A673 (cell line): ENCODE data around the gene KIT. TPM values are rescaled to one million over a fixed set of nuclear protein-coding genes. Genes with fewer than 3 reads are reported as not detected.

ENCODE experiments used
- BruUV-seq: library from RNA; stranded (reverse); fragments of 400-500 nt; replicated peaks from 2 replicates; lab custom pipeline; 2021; lab: Mats Ljungman, UMichigan
- CTCF ChIA-PET: fragments of 300-600 bp; sonication (Branson Sonifier 250); formaldehyde crosslinking; loops from one replicate; lab custom pipeline; 2022; ENCODE audit warnings: antibody characterized with exemption; lab: Charles Lee
- POLR2A ChIA-PET: fragments of 300-600 bp; sonication (Branson Sonifier 250); formaldehyde crosslinking; loops from one replicate; lab custom pipeline; 2022; ENCODE audit warnings: antibody characterized with exemption; ENCODE audit not compliant: low non-redundant PET; lab: Charles Lee
- DNase-seq: peaks from one replicate; pipeline ENCODE4 v3.0.0-alpha.2; 2015; ENCODE audit warnings: low spot score
- H3K27ac ChIP-seq: fragments of 200-600 bp; sonication (generic); 2 replicates; pipeline ENCODE4 v1.5.1; 2016; ENCODE audit warnings: mixed run types, low read depth, mild to moderate bottlenecking, mixed read lengths, antibody characterized with exemption, low read length; ENCODE audit not compliant: poor library complexity, severe bottlenecking
- H3K27me3 ChIP-seq: fragments of 200-600 bp; sonication (generic); replicated peaks from 2 replicates; pipeline ENCODE4 v1.6.1; 2017; ENCODE audit warnings: mixed run types, low read depth, mild to moderate bottlenecking, mixed read lengths, antibody characterized with exemption, low read length; ENCODE audit not compliant: insufficient read depth, poor library complexity
- H3K36me3 ChIP-seq: fragments of 200-600 bp; sonication (generic); 2 replicates; pipeline ENCODE4 v1.6.1; 2016; ENCODE audit warnings: mixed run types, mild to moderate bottlenecking, mixed read lengths, antibody characterized with exemption, low read length; ENCODE audit not compliant: insufficient read depth, poor library complexity, severe bottlenecking
- H3K4me1 ChIP-seq: fragments of 200-600 bp; sonication (generic); 2 replicates; pipeline ENCODE4 v1.6.1; 2017; ENCODE audit warnings: mixed run types, mild to moderate bottlenecking, mixed read lengths, antibody characterized with exemption, low read length; ENCODE audit not compliant: insufficient read depth, poor library complexity, severe bottlenecking
- H3K4me3 ChIP-seq: fragments of 200-600 bp; sonication (generic); 2 replicates; pipeline ENCODE4 v1.5.1; 2016; ENCODE audit warnings: low read depth, mixed run types, mild to moderate bottlenecking, mixed read lengths, low read length; ENCODE audit not compliant: poor library complexity, severe bottlenecking
- H3K9me3 ChIP-seq: fragments of 200-600 bp; sonication (generic); 2 replicates; pipeline ENCODE4 v1.6.1; 2016; ENCODE audit warnings: mixed run types, low read depth, mild to moderate bottlenecking, mixed read lengths, antibody characterized with exemption, low read length; ENCODE audit not compliant: poor library complexity, severe bottlenecking
- CTCF ChIP-seq: fragments of 300-800, 200-600 bp; sonication (generic); conservative IDR thresholded peaks from 2 replicates; pipeline ENCODE4 v1.5.1; 2017; ENCODE audit warnings: low read depth, mild to moderate bottlenecking, antibody characterized with exemption, low read length, moderate library complexity, mixed read lengths
- EZH2 ChIP-seq: fragments of 200-600 bp; sonication (generic); IDR thresholded peaks from 2 replicates; pipeline ENCODE4 v1.6.1; 2017; ENCODE audit warnings: borderline replicate concordance, low read depth, mild to moderate bottlenecking, mixed read lengths, antibody characterized with exemption, low read length; ENCODE audit not compliant: poor library complexity, severe bottlenecking
- intact Hi-C: fragments of 100-400 bp; cut with micrococcal nuclease; formaldehyde crosslinking; loops from one replicate; pipeline ENCODE4 v1.10.0; 2022; ENCODE audit not compliant: unreplicated experiment
- total RNA-seq: library from RNA; stranded (reverse); gene quantifications from 2 replicates; pipeline ENCODE4 v1.2.3, GENCODE V29; 2021

KIT gene
- total RNA-seq, 1 experiment from 2014 or later: 9.5 TPM

GRCh38 chr4:54620773-54621172 is 37.0 kb upstream of the KIT start:
- intact Hi-C loops: no loop called here
- no peak for DNase-seq
- TF ChIP-seq CTCF (no peak), EZH2 (no peak)
- CTCF ChIA-PET: no interaction called here
- POLR2A ChIA-PET: no interaction called here
- Histone ChIP-seq H3K36me3 (no peaks in the 10 kb centered on the region), H3K27ac (no peak overlapping the region), H3K4me1 (no peaks in the 10 kb centered on the region), H3K4me3 (no peak overlapping the region), H3K27me3 (no peaks in the 10 kb centered on the region), H3K9me3 (no peaks in the 10 kb centered on the region)
- BruUV-seq: no TSS peak

DNA sequence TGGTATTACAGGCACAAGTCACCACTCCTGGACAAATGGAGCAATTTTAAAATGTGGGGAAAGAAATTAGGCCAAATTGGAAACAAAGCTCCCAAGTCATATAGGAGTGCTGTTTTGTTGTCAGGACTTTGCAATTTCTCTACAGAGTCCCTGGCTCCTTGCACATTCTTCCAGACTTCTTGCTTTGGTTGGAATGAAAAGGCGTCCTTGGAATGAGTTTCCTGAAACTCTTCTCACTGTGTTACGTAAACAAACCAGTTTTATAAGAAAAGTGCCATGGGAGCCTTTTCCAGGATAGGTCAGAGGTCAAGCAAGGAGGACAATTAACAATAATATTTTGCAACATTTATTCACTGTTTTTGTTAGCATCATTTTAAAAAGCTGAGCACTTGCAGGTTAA is 32.4 kb upstream of the KIT start:
- TF ChIP-seq CTCF: no peak
- no peak for TF ChIP-seq EZH2
- H3K27ac ChIP-seq: no peak overlapping the region
- POLR2A ChIA-PET: no interaction called here
- intact Hi-C loops: no loop called here
- H3K27me3 ChIP-seq: no peaks in the 10 kb centered on the region
- H3K36me3 ChIP-seq: no peaks in the 10 kb centered on the region
- CTCF ChIA-PET: no interaction called here
- H3K9me3 ChIP-seq: no peaks in the 10 kb centered on the region
- H3K4me1 ChIP-seq: no peaks in the 10 kb centered on the region
- H3K4me3 ChIP-seq: no peak overlapping the region
- BruUV-seq: no TSS peak
- no peak for DNase-seq

DNA sequence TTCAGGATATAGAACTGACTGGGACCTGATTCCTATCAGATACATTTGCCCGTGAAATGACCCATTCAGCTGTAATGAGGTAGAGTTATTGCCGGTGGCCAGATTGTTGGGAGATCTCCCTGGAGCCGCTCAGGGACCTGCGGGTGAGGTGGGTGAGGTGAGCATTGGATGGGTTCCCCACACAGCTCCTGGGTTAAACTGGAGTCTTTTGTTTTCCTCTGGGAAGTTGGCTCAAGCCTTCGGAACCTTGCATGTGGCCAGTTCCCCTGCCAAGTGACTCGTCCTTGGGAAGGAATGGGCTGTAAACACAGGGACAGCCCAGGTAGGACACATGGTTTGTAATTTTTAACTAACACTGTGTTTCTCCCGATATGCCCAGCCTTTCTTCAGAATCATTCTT is 31.6 kb upstream of the KIT start:
- Histone ChIP-seq H3K36me3 (no peaks in the 10 kb centered on the region), H3K9me3 (no peaks in the 10 kb centered on the region), H3K4me1 (no peaks in the 10 kb centered on the region), H3K4me3 (no peak overlapping the region), H3K27ac (no peak overlapping the region), H3K27me3 (no peaks in the 10 kb centered on the region)
- no peak for DNase-seq
- CTCF ChIA-PET: no interaction called here
- BruUV-seq: no TSS peak
- POLR2A ChIA-PET: no interaction called here
- intact Hi-C loops: no loop called here
- TF ChIP-seq EZH2: no peak
- TF ChIP-seq CTCF: no peak
